Inflammatory macrophage treated with lipopolysaccharide for 4 hours (primary cell): ENCODE results near the gene EGFLAM.
A peak's percentile ranks its signal among the peaks of the same experiment; 100 is the strongest.
"Not testable (repeated sequence)": the region's sequence is repeated elsewhere in the genome, so short reads cannot be mapped to it uniquely, and the experiment has no call there.

Source experiments
- DNase-seq: peaks from one replicate; pipeline ENCODE4 v3.0.0-alpha.2; 2020

Gene EGFLAM

DNA sequence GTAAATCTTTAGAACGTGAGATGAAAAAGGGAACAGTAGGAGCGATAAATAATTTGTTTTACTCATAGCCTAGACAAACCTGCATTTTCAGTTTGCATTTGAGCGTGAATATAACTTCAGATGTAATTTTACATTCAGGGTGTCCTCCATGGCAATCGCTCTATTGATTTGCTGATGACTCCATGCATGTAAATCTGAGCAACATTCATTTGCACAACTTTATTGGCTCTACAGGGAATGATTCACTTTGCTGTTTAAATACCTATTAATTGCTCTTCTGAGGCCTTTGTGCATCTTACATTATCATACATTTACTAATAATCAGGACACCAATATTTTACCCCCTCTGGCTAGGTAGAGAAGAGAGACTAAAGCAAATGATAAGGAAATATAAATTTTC lies 122.2 kb downstream of the EGFLAM start:
- no peak for DNase-seq

DNA sequence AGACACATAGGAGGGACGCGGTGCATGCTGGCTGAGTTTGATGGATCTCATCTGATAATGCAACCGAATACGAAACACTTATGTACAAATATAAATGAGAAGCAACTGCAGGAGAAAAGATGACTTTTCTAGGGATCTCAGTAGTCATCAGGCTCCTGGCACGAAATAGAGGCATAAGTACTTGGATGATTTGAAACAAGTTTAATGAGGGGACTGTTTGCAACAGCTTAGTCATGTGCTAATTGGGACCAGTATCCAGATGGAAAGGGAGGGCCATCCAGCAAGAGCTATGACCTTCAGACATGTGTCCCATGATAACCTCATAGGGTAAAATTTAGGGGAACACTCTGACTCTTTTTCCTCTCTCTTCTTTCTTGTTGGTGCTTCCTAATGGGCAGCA lies 123.0 kb downstream of the EGFLAM start:
- no peak for DNase-seq

DNA sequence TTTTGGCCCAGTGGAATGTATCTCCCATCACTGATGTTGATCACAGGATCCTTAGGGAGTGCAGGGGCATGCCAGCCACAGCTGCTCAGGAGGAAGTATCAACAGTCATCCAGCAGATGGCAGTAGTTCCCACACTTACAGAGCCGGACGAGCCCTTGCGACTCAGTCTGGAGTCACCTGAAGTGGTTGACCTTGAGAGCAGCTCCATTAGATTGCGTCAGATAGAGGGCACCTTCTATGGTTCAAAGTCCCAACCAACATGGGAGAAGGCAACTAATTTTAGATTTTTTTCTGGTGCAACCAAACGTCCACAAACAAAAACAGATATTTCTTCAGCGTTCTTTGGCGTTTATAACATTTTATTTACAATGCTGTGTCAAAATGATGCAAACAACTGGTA lies 124.5 kb downstream of the EGFLAM start:
- peak; percentile 38 for DNase-seq

DNA sequence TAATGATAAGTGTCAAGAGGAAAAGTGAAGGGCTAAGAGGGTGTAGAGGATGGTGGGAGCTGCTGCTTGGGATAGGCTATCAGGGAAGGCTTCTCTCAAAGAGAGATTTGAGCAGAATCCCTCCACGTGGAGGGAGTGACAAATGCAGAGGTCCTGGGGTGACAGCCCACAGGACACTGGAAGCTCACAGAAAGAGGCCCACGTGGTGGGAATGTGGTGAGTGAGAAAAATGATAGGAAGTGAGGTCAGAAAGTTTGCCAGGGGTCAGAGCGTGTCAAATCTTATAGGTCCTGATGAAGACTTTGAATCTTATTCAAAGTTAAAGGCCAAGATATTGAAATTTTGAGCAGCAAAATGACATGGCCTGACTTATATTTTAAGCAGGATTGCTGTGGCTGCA lies 125.3 kb downstream of the EGFLAM start:
- no peak for DNase-seq

DNA sequence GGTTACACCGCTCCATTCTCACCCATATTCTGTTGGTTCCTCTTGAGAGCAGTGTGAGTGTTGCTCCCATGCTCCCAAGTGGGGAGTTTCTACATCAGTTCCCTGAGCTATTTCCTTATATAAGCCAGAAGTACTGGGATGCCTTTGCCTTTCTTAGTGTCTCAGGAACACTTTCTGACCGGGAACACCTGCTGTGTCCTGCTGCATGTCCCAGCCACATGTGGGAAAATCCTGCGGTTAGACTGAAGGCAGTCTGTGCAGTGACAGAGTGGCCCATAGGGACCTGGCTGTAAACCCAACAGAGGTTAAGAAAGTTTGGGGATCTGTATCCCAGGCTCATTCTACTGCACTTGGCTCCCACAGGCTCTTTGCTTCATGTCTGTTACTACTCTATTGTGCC lies 126.0 kb downstream of the EGFLAM start:
- no peak for DNase-seq

DNA sequence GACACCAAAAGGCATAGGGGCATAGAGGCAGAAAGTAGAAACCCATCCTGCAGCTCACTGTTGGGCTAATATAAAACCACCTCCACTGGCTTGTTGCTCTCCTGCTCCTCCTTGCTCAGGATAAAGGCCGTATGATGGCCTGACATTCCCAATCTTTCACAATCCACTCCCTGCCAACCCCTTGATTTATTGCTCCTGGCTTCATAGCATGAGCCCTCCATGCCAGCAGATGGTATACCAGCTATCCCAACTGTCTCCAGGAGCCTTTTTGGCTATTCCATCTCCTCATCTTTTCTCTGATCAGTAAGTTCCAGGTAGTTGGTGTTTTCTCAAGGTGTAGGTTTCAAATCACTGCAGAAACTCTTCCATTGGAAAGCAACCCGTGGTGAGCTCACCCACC lies 128.8 kb downstream of the EGFLAM start:
- no peak for DNase-seq

DNA sequence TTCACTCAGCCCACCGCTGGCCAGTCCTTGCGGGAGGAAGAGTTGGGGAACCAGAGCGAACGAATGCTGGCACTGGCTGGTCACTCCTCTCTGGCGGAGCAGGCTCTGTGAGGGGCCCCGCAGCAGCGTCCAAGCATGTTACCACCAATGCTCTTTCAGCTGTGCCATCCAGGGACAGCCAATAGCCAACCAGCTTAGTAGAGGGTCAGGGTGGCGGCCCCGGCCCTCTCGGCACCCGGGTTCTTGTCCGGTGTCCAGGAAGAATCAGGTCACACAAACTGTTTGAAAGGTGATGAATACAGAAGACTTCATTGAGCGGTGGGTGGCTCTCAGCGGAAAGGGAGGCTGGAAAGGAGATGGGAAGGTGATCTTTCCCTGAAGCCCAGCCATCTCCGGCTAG lies 135.3 kb downstream of the EGFLAM start:
- no peak for DNase-seq

DNA sequence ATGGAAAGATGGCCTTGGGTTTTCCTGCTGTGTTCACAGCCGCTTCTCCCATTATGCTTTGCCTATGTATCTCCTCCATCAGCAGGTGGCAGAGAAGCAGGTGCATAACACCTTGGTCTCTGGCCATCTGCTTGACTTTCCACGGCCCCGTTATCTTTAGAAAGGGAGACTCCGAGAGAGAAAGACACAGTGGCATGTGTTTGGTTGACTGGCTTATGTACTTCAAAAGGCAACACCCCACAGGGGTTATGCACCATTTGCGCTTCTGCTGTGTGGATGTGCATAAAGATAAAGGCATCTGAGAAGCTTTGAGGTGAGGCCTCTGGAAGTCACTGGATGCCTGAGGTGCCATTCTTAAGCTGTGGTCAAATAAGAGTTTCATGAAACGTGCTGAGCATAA lies 138.4 kb downstream of the EGFLAM start:
- no peak for DNase-seq

DNA sequence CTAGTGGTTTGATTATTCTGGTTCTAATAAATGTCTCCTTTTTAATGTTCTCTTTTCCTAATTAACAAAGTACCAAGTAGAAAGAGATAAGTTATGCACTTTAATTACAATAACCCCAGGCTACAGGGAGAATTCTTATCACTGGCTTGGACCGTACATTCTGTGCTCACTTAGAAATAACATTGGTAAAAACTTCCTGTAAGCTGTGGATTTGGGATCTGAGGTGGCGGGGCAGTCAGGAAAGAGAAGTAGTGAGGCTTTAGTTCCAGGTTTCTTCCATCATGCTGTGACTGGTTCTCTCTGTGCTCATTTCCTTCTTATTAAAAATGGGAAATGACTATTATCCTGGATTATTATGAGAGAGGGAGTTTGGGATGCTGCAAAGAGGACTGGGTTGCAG lies 142.0 kb downstream of the EGFLAM start:
- no peak for DNase-seq

DNA sequence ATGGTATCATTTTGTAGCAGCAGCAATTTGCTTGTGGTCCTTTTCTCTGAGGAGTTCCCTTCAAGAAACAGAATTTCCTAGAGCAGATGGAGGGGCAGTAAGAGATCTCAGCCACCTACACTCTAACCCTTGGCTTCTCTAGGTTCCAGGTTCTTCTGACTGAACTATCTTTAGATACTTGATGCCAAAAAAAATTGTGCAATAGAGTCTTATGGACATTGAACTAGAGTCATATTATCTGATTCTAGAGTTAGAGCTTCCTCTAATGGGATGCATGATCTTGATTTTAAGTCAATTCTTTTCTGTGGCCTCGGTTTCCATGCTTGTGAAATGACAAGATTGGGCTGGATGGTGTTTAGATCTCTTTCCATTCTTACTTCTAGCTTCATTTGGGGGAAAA lies 142.8 kb downstream of the EGFLAM start:
- DNase-seq = no peak

DNA sequence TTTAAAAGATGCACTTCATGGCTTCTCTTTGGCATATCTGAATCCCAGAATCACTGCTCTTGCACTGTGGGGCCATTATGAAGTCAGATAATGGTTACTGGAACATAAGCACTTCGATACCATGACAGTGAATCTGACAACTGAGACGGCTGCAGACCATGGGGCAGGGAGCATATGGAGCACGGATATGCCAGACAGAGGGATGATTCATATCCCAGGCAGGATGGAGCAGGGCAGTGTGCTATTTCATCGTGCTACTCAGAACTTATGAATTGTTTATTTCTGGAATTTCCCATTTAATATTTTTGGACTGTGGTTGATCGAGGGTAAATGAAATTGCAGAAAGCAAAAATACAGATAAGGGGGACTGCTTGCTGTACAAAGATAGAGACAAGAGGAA lies 145.0 kb downstream of the EGFLAM start:
- no peak for DNase-seq

DNA sequence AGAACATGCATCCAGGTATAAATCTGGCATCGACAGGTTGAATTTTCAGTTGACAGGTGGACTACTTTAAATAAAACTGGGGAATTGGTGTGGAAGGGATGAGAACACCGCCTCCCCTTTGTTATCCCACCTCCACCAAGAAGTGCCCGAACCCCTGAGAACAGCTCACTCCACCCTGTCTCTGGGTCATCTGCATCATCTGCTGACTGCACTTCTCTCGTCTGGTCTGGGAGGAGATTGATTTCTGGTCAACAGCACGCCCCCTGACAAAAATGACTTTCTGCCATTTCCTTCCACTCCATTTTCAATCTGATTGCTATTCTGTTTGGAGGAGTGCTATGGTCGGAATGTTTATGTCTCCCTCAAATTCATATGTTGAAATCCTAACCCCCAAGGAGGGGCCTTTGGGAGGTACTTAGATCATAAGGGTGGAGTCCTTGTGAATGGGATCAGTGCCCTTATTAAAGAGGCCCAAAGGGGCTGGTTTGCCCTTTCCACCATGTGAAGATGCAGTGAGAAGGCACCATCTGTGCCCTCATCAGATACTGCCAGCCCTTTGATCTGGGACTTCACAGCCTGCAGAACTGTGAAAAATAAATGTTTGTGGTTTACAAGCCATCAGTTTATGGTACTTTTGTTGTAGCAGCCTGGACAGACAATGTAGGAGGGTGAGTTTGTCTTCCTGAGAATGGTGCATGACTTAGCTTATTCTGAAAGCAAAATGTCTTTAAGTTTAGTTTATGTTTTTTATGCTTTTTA lies 145.7 kb downstream of the EGFLAM start:
- no peak for DNase-seq

DNA sequence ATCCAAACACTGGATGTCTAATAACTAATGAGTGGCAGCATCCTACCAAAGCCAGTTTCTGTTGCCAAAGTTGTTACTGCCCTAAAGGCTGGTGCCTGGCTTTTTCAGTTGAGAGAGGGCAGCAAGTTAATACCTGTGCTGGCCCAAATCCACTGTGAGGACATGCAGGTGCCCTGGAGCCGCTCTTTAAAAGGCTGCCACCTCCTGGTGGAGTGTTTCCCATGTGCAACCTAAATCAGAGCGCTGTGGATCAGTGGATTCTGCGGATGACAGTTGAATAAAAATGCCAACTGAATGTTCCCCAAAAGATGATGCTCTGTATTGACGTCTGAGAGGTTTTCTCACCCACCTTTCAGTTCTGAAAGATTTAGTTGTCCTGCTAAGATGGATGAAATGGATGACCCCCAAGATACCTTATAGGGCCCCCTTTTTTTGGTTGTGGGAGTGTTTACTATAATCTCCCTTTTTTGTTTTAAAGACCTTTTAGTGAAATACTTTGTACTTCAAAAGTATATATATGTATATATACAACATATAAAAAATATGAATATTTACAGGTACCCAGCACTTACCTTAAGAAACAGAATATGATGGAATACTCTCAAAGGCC lies 146.4 kb downstream of the EGFLAM start:
- no peak for DNase-seq

DNA sequence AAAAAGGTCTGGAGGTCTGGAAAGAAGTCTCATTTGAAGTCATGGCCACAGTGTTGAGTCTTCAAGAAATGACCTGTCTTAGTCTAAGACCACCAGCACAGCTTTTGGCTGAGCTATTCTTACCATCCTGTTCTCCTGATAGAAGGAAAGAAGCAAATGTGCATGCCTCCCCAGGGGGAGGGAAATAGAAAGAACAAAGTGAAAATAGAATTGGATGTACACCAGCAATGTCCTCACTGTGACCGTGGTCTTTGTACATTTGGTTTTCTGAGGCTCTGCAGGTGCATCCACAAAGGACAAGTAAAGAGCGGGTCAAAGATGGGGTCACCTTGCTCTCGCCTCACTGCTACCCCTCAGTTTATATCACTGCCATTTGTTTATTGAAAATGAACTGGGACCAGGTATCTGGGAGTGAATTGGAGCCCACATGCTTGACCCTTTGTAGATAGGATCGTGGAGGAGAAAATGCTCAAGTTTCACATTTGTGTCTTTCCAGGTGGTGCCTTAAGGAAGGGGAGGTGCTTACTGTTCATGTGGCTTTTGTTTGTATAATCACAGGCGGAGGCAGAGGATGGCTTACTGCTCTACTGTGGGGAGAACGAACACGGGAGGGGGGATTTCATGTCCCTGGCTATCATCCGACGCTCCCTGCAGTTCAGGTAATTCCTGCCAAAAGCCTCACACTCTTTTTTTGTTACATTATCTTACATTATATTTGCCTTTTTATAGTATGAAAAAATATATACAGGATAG lies 150.3 kb downstream of the EGFLAM start:
- no peak for DNase-seq

DNA sequence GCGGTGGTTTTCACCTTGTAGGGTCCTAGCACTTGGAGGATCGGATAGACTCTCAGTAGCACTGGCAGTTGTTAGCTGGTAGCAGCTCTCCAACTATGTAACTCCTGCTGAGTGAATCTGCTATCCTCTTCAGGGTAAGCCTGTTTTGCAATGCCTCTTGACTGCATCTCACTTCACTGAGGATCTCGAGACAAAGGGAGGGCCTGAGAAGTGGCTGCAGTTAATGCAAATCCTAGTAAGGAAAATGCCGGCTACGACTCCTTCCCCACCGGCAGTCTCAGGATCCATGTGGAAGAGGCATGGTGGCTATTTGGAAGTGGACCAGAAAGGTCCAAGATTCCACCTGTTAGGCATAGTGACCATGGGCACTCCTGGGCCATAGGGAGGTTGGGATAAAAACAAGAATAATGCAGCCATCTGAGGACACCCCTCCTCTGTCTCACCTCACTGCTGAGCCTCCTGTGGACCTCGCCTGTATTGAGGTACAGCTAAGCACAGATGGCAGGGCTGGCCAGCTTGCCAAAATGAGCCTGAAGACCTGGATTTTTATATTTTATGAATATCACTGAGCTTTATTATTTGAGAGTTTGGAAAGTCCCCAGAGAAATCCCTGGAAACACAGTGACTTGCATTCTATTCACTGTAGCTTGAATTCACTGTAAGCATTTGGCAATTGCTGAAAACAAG lies 152.1 kb downstream of the EGFLAM start:
- no peak for DNase-seq

DNA sequence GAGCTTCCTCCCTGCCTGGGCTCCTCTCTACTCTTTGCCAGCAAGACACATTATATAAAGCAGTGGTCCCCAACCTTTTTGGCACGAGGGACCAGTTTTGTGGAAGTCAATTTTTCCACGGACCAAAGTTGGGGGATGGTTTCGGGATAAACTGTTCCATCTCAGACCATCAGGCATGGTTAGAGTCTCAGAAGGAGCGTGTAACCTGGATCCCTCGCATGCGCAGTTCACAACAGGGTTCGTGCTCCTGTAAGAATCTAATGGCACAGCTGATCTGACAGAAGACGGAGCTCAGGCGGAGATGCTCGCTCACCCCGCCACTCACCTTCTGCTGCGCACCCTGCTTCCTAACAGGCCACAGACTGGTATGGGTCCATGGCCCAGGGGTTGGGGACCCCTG lies 155.3 kb downstream of the EGFLAM start:
- DNase-seq = no peak

DNA sequence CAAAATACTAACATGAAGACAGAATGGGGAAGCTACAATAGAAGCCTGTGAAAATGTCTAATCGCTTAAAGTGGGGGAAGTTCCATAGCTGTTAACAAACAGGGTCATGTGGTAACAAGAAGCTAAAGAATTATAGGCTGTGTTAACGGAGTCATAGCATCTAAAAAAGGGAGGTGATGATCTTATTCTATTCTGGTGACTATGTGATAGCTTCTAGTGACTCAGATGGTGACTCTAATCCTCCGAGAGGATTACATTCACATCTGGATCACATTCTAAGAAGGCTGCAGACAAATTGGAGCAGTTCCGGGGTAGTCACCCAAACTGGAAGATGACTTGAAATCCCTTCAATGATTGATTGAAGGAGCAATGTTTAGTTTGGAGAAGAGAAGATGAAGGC lies 156.0 kb downstream of the EGFLAM start:
- no peak for DNase-seq

DNA sequence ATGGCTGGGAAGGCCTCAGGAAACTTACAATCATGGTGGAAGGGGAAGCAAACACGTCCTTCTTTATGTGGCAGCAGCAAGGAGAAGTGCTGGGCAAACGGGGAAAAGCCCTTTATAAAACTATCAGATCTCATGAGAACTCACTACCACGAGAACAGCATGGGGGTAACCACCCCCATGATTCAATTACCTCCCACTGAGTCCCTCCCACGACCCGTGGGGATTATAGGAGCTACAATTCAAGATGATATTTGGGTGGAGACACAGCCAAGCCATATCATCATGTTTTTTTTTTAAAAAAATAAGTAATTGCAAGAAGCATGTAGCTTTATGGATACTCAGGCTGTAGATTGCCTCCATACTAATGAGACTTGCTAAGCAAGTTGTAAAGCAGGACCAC lies 157.4 kb downstream of the EGFLAM start:
- DNase-seq = not testable (repeated sequence)

DNA sequence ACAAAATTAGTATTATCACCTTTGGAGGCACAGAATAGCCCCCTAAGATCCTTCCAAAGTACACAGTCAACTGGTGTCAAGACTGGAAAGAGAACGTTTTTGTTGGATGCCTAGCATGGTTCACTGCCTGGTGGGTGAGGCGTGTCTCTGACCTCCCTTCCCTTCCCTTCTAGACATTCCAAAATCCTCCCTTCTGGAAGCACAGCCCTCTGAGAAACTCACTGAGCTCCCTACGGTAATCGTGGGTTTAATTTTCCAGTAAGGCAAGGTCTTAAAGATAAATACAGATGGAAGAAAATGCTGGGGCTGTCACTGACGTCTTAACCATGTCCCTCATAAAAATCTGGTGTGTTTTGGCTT lies 159.3 kb downstream of the EGFLAM start:
- DNase-seq = no peak

DNA sequence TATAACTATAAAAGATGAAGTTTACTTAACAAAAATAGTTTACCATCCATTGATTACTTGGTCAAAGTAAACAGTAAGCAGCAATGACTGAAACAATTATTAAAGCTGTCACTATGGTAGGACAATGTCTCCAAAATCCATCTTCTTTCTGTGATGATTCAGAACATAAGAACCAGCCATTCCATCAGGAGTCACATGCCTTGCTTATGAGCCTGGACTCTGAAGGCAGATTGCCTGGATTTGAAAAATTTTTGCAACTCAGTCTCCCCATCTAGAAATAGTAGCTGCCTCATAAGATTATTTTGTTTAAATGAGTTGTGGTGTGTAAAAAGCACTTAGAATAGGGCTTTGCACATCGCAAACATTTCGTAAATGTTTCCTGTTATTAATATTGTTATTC lies 161.9 kb downstream of the EGFLAM start:
- no peak for DNase-seq

DNA sequence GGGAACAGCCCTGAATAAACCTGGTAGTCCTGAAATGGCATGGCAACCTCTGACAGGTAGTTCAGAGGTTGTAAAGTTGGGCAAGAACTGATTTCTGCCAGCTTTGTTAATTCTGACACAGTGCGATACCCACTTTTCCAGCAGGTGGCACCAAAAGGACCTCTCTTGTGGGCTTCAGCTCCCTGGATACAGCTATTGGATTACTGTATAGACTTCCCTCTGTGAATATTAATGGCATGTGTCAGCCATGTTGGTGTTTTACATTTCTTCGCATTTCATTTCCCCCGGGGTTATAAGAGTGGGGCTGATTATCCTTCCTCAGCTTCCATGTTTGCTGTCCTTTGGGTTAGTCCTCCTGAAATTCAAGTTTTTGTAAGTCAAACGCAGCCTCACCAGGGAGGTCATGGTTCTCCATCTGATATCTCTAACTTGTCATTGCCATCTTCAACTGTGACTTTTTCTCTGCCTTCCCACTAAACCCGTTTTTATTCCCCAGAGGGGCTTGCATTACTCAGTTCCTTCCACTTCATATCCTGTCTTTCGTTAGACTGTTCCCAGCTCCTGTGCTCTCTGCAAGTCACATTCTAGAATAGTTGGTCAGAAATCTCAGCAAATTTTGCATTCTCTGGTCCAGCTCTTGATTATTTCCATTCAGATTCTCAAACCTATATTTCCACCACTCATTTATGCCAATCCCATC lies 162.5 kb downstream of the EGFLAM start:
- peak; percentile 28 for DNase-seq

DNA sequence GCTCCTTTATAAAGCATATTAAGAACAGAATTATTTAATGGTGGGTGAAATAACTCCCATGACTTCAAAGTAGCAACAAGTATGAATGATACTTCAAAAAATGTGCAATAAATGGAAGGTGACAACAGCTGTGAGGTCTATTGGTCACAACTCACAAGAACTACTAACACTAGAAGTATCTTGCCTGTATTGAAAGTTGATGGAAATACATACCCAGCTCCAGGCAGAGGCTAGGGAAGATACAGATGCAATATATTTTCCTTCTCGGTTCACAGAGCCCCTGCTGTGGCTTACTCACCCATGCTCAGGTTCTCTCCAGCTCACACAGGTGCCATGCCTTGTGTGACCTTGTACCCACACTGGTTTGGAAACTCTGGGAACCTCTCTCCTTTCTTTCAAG lies 164.3 kb downstream of the EGFLAM start:
- DNase-seq = no peak
